Measurements from ENCODE around the gene PRPH2. TPM values are rescaled to one million over a fixed set of nuclear protein-coding genes. Genes with fewer than 3 reads are reported as not detected.

PRPH2 gene
- total RNA-seq, 2 experiments from 2014 or later, result 0.08 to 0.11 TPM

GRCh38 chr6:42711930-42712329, 10.5 kb downstream of the PRPH2 start:
- ATAC-seq (ENCODE audit: poor library complexity) (no peak), DNase-seq (no peak)
- TF ChIP-seq, protein P1, sequence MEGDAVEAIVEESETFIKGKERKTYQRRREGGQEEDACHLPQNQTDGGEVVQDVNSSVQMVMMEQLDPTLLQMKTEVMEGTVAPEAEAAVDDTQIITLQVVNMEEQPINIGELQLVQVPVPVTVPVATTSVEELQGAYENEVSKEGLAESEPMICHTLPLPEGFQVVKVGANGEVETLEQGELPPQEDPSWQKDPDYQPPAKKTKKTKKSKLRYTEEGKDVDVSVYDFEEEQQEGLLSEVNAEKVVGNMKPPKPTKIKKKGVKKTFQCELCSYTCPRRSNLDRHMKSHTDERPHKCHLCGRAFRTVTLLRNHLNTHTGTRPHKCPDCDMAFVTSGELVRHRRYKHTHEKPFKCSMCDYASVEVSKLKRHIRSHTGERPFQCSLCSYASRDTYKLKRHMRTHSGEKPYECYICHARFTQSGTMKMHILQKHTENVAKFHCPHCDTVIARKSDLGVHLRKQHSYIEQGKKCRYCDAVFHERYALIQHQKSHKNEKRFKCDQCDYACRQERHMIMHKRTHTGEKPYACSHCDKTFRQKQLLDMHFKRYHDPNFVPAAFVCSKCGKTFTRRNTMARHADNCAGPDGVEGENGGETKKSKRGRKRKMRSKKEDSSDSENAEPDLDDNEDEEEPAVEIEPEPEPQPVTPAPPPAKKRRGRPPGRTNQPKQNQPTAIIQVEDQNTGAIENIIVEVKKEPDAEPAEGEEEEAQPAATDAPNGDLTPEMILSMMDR (IDR thresholded peaks at IDR 0.05), result no peak
- intact Hi-C loops (cut with DNase I, micrococcal nuclease), result no loop called here
- POLR2A ChIA-PET, result no interaction called here
- Histone ChIP-seq H3K4me1 (ENCODE audit: insufficient read depth, low read length) (no peaks in the 10 kb centered on the region), H3K9me3 (ENCODE audit: control insufficient read depth in 1 of 2, insufficient read depth in 1 of 2, low read length in 2 of 2) (peaks cover 0 to 9% of the 10 kb centered on the region in 2 experiments), H3K36me3 (ENCODE audit: insufficient read depth, low read length) (no peaks in the 10 kb centered on the region), H3K27me3 (ENCODE audit: control insufficient read depth in 1 of 2, insufficient read depth in 2 of 2, low read length in 2 of 2) (no peaks in the 10 kb centered on the region), H3K27ac (ENCODE audit: low read depth in 1 of 2, low read length in 2 of 2) (no peak overlapping the region), H3K4me3 (ENCODE audit: low read length) (no peak overlapping the region)
- Mint-ChIP-seq H3K4me3 (no peak overlapping the region), H3K9me3 (no peaks in the 10 kb centered on the region), H3K4me1 (ENCODE audit: low read depth) (no peaks in the 10 kb centered on the region), H3K27me3 (no peaks in the 10 kb centered on the region), H3K36me3 (ENCODE audit: low read depth) (no peaks in the 10 kb centered on the region), H3K27ac (no peak overlapping the region)
- CTCF ChIA-PET, result no interaction called here

GRCh38 chr6:42710316-42710715, 12.1 kb downstream of the PRPH2 start:
- intact Hi-C loops (cut with DNase I, micrococcal nuclease), result no loop called here
- Mint-ChIP-seq H3K4me1 (ENCODE audit: low read depth) (no peaks in the 10 kb centered on the region), H3K4me3 (no peak overlapping the region), H3K27me3 (no peaks in the 10 kb centered on the region), H3K27ac (no peak overlapping the region), H3K9me3 (no peaks in the 10 kb centered on the region), H3K36me3 (ENCODE audit: low read depth) (no peaks in the 10 kb centered on the region)
- peaks cover 0 to 9% of the 10 kb centered on the region in 2 experiments for H3K9me3 ChIP-seq (ENCODE audit: control insufficient read depth in 1 of 2, insufficient read depth in 1 of 2, low read length in 2 of 2)
- ATAC-seq (ENCODE audit: poor library complexity), result no peak
- CTCF ChIA-PET, result no interaction called here
- no peaks in the 10 kb centered on the region for H3K36me3 ChIP-seq (ENCODE audit: insufficient read depth, low read length)
- no peak overlapping the region for H3K27ac ChIP-seq (ENCODE audit: low read depth in 1 of 2, low read length in 2 of 2)
- POLR2A ChIA-PET, result no interaction called here
- no peaks in the 10 kb centered on the region for H3K27me3 ChIP-seq (ENCODE audit: control insufficient read depth in 1 of 2, insufficient read depth in 2 of 2, low read length in 2 of 2)
- DNase-seq, result no peak
- H3K4me3 ChIP-seq (ENCODE audit: low read length), result no peak overlapping the region
- H3K4me1 ChIP-seq (ENCODE audit: insufficient read depth, low read length), result no peaks in the 10 kb centered on the region
- TF ChIP-seq, protein P1 (IDR thresholded peaks at IDR 0.05), result no peak

GRCh38 chr6:42709871-42710270, 12.5 kb downstream of the PRPH2 start:
- CTCF ChIA-PET, result no interaction called here
- POLR2A ChIA-PET, result no interaction called here
- no peak overlapping the region for H3K27ac Mint-ChIP-seq

More at GRCh38 chr6:42709871-42710270, 12.5 kb downstream of the PRPH2 start:
- Histone ChIP-seq H3K4me1 (ENCODE audit: insufficient read depth, low read length) (no peaks in the 10 kb centered on the region), H3K27me3 (ENCODE audit: control insufficient read depth in 1 of 2, insufficient read depth in 2 of 2, low read length in 2 of 2) (no peaks in the 10 kb centered on the region), H3K4me3 (ENCODE audit: low read length) (no peak overlapping the region), H3K9me3 (ENCODE audit: control insufficient read depth in 1 of 2, insufficient read depth in 1 of 2, low read length in 2 of 2) (peaks cover 0 to 9% of the 10 kb centered on the region in 2 experiments), H3K36me3 (ENCODE audit: insufficient read depth, low read length) (no peaks in the 10 kb centered on the region), H3K27ac (ENCODE audit: low read depth in 1 of 2, low read length in 2 of 2) (no peak overlapping the region)
- DNase-seq (no peak), ATAC-seq (ENCODE audit: poor library complexity) (no peak)
- Mint-ChIP-seq H3K27me3 (no peaks in the 10 kb centered on the region), H3K4me3 (no peak overlapping the region), H3K4me1 (ENCODE audit: low read depth) (no peaks in the 10 kb centered on the region), H3K36me3 (ENCODE audit: low read depth) (no peaks in the 10 kb centered on the region), H3K9me3 (no peaks in the 10 kb centered on the region)
- TF ChIP-seq, protein P1 (IDR thresholded peaks at IDR 0.05), result no peak
- intact Hi-C loops (cut with DNase I, micrococcal nuclease), result no loop called here

Measured in CD4-positive, alpha-beta T cell (primary cell).